ENCODE measurements around the gene ZNF329. TPM values are rescaled to one million over a fixed set of nuclear protein-coding genes. Genes with fewer than 3 reads are reported as not detected.

The ZNF329 gene
- total RNA-seq, 1 donor from 2014 or later, result 11.1 TPM

Other genes starting within 250 kb of the ZNF329 start
- 16.2 and 17.2 TPM in 2 replicates for gene ZNF417, start 234.2 kb downstream of the ZNF329 start, total RNA-seq
- 5.5 and 10.4 TPM in 2 replicates for gene ZNF418, start 215.4 kb downstream of the ZNF329 start, total RNA-seq
- 7.1 and 7.3 TPM in 2 replicates for gene ZNF256, start 203.1 kb downstream of the ZNF329 start, total RNA-seq
- 0.66 and 1.5 TPM in 2 replicates for gene C19orf18, start 176.3 kb downstream of the ZNF329 start, total RNA-seq
- 13.5 and 14.3 TPM in 2 replicates for gene ZNF606, start 148.0 kb downstream of the ZNF329 start, total RNA-seq
- gene ZSCAN1, start 116.8 kb downstream of the ZNF329 start, total RNA-seq, result not detected in 2 replicates
- gene ZNF135, start 91.5 kb downstream of the ZNF329 start, total RNA-seq, result 1.5 and 1.7 TPM in 2 replicates
- gene ZSCAN18, start 52.6 kb downstream of the ZNF329 start, total RNA-seq, result 28.6 and 31.8 TPM in 2 replicates
- 38.5 and 39.0 TPM in 2 replicates for gene ZNF274, start 32.3 kb upstream of the ZNF329 start, total RNA-seq
- gene ZNF544, start 78.1 kb upstream of the ZNF329 start, total RNA-seq, result 23.4 and 23.7 TPM in 2 replicates
- 10.0 and 10.4 TPM in 2 replicates for gene ZNF8, start 128.2 kb upstream of the ZNF329 start, total RNA-seq
- gene ERVK3-1, start 154.6 kb upstream of the ZNF329 start, total RNA-seq, result 34.6 and 40.9 TPM in 2 replicates
- gene ZSCAN22, start 176.2 kb upstream of the ZNF329 start, total RNA-seq, result 2.7 and 3.1 TPM in 2 replicates
- gene A1BG, start 202.7 kb upstream of the ZNF329 start, total RNA-seq, result 32.3 and 35.9 TPM in 2 replicates
- gene ZNF497, start 212.0 kb upstream of the ZNF329 start, total RNA-seq, result 0.43 and 0.55 TPM in 2 replicates
- gene ZNF837, start 230.2 kb upstream of the ZNF329 start, total RNA-seq, result 2.4 and 2.9 TPM in 2 replicates
- 793 and 891 TPM in 2 replicates for gene RPS5, start 236.5 kb upstream of the ZNF329 start, total RNA-seq
- 0.36 and 0.41 TPM in 2 replicates for gene RNF225, start 244.9 kb upstream of the ZNF329 start, total RNA-seq